ENCODE results near the gene DLG2.

DNA sequence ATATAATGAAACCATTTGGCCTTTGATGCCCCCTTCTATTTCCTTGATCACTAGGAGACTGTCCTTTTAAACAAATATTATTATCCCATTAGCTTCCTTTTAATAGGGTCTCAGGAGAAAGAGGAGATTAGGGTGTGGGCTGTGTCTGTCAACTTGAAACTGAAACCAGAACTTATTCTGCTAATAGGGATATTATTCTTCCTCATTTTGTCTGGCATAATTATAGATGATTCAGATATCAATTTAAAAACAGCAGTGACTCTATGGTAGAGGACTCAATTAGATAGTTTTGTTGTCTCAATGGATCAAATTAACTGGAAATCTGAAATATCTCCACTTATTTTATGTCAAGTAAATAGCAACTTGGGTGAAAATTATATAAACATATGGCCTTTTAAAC is 1756.1 kb downstream of the DLG2 start:
- TF ChIP-seq CTCF (IDR thresholded peaks at IDR 0.05), result no peak
- no peak for TF ChIP-seq POLR2A (IDR thresholded peaks at IDR 0.05; ENCODE audit: low read depth)
- TF ChIP-seq POLR2AphosphoS5 (IDR thresholded peaks at IDR 0.05), result no peak
- TF ChIP-seq EP300 (IDR thresholded peaks at IDR 0.05), result no peak
